Adipocyte (in vitro differentiated cells): ENCODE data around the gene DROSHA.
A peak's percentile ranks its signal among the peaks of the same experiment; 100 is the strongest.
"Not testable (repeated sequence)": the region's sequence is repeated elsewhere in the genome, so short reads cannot be mapped to it uniquely, and the experiment has no call there.

ENCODE experiments used
- DNase-seq: peaks from one replicate; pipeline ENCODE4 v3.0.0-alpha.2; 2015; ENCODE audit warnings: low read depth
- H3K27me3 ChIP-seq: replicated peaks from 2 replicates; pipeline ENCODE4 v1.7.0; 2013; ENCODE audit warnings: mild to moderate bottlenecking, low read length, moderate library complexity; ENCODE audit not compliant: control insufficient read depth, insufficient read depth
- H3K36me3 ChIP-seq: 2 replicates; pipeline ENCODE4 v1.7.0; 2013; ENCODE audit warnings: low read length, mild to moderate bottlenecking, moderate library complexity; ENCODE audit not compliant: control insufficient read depth, insufficient read depth, severe bottlenecking
- H3K4me1 ChIP-seq: 2 replicates; pipeline ENCODE4 v1.7.0; 2013; ENCODE audit warnings: mild to moderate bottlenecking, low read length, moderate library complexity; ENCODE audit not compliant: control insufficient read depth, insufficient read depth
- H3K4me3 ChIP-seq: 2 replicates; pipeline ENCODE4 v1.7.0; 2013; ENCODE audit warnings: mild to moderate bottlenecking, low read length, moderate library complexity
- H3K9ac ChIP-seq: 2 replicates; pipeline ENCODE4 v1.7.0; 2013; ENCODE audit warnings: mild to moderate bottlenecking, low read length, moderate library complexity
- H3K9me3 ChIP-seq: 2 replicates; pipeline ENCODE4 v1.7.0; 2013; ENCODE audit warnings: mild to moderate bottlenecking, low read length, moderate library complexity; ENCODE audit not compliant: control insufficient read depth

The DROSHA gene, protein sequence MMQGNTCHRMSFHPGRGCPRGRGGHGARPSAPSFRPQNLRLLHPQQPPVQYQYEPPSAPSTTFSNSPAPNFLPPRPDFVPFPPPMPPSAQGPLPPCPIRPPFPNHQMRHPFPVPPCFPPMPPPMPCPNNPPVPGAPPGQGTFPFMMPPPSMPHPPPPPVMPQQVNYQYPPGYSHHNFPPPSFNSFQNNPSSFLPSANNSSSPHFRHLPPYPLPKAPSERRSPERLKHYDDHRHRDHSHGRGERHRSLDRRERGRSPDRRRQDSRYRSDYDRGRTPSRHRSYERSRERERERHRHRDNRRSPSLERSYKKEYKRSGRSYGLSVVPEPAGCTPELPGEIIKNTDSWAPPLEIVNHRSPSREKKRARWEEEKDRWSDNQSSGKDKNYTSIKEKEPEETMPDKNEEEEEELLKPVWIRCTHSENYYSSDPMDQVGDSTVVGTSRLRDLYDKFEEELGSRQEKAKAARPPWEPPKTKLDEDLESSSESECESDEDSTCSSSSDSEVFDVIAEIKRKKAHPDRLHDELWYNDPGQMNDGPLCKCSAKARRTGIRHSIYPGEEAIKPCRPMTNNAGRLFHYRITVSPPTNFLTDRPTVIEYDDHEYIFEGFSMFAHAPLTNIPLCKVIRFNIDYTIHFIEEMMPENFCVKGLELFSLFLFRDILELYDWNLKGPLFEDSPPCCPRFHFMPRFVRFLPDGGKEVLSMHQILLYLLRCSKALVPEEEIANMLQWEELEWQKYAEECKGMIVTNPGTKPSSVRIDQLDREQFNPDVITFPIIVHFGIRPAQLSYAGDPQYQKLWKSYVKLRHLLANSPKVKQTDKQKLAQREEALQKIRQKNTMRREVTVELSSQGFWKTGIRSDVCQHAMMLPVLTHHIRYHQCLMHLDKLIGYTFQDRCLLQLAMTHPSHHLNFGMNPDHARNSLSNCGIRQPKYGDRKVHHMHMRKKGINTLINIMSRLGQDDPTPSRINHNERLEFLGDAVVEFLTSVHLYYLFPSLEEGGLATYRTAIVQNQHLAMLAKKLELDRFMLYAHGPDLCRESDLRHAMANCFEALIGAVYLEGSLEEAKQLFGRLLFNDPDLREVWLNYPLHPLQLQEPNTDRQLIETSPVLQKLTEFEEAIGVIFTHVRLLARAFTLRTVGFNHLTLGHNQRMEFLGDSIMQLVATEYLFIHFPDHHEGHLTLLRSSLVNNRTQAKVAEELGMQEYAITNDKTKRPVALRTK (N-terminal part only)

DNA sequence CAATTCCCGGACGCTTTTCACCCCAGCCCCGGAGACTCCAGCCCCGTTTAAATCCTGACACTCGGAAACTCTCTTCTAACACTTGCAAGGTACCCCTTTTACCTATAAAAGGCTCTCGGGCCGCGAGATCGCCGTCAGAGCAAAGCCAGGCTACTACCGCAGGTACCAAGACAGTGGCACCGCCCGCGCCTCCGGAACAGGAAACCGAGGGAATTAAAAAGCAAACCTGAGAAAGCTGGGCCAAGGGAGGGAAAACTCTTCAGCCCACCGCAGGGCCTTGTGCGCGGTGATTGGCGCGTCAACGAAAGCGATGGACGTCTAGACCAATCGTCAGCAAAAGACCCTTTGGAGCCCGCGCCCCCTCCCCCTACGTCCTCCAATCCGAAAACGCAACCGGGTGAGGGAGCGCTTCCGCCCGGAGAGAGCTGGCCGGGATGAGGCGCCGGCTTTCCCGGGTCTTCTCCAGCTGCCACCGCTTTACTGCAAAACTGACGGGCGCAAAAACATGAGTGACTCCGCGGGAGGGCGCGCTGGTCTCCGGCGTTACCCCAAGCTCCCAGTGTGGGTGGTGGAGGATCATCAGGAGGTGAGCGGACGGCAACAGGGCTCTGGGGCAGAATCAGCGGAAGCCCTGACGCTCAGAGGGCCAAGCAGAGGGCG lies at the start of gene DROSHA, which contains the start of gene C5orf22:
Gene DROSHA, minus strand, starts transcription at position 206 of the 660 bp plus-strand sequence. CDS start 3,034 bp downstream, outside the sequence.
Gene C5orf22, plus strand, starts transcription at position 414 of the 660 bp plus-strand sequence. Its CDS starts 92 bp downstream, at position 506.
- Histone ChIP-seq H3K4me1 (peaks cover 24% of the 10 kb centered on the region), H3K36me3 (peaks cover 53% of the 10 kb centered on the region), H3K27me3 (no peaks in the 10 kb centered on the region), H3K4me3 (peak within 1 kb of the TSS; percentile 94), H3K9ac (peak within 1 kb of the TSS; percentile 90), H3K9me3 (no peaks in the 10 kb centered on the region)
- DNase-seq: peak; percentile 99

DNA sequence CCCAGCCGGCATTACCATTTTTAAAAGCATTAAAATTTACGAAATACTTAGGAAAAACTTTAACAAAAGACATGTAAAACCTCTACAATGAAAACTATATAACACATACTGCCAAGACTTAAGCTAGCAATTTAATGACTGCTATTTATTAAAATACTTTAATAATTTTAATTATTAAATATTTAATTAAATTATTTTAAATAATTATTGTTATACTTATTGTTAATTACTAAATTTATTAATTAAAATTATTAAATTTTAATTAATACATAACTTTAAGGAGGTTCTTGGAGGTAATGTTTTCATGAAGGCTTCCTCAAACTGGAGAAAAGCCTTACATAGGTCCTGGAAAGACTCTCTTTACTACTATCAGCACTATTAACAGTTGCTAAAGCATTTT lies 47.7 kb upstream of the DROSHA start:
- Histone ChIP-seq H3K4me1 (no peaks in the 10 kb centered on the region), H3K36me3 (no peaks in the 10 kb centered on the region), H3K9ac (no peak overlapping the region), H3K27me3 (peaks cover 5% of the 10 kb centered on the region), H3K9me3 (no peaks in the 10 kb centered on the region), H3K4me3 (no peak overlapping the region)
- DNase-seq: no peak

DNA sequence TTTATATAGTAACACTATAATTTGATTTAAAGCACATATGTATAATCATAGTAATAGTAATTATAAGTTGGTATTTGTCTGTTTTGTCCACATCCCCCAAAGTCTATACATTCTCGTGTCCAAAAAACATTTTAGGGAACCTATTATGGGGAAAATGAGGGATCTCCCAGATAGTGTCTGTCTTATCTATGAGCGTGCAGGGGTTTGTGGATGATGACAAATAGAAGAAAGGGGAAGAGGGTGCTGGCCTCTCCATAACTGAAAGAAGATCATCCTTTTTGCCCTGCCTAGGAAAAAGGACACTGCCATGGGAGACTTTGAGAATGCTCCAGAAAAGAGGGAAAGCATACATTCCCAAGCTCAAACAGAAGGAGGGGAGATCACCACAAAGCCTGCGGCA lies 45.5 kb upstream of the DROSHA start:
- H3K9ac ChIP-seq: no peak overlapping the region
- H3K4me3 ChIP-seq: no peak overlapping the region
- H3K9me3 ChIP-seq: no peaks in the 10 kb centered on the region
- DNase-seq: no peak
- H3K27me3 ChIP-seq: peaks cover 5% of the 10 kb centered on the region
- H3K4me1 ChIP-seq: no peaks in the 10 kb centered on the region
- no peaks in the 10 kb centered on the region for H3K36me3 ChIP-seq

DNA sequence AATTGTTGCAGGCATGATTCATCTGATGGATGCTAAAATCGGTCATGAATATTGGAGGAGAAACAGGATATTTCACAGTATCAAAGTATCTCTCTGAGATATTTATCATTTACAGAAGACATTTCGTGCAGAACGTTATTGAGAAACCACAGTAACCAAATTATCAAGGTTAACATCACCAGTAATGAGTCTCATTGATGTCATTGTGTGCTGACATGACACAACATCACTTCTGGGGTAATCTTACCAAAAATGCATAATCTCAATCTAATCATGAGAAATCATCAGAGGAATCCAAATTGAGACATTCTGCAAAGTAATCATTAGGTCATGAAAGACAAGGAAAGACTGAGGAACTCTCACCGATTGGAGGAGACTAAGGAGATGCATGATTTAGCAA lies 42.9 kb upstream of the DROSHA start:
- Histone ChIP-seq H3K36me3 (no peaks in the 10 kb centered on the region), H3K4me1 (no peaks in the 10 kb centered on the region), H3K9me3 (no peaks in the 10 kb centered on the region), H3K4me3 (no peak overlapping the region), H3K9ac (no peak overlapping the region), H3K27me3 (no peaks in the 10 kb centered on the region)
- DNase-seq: no peak

DNA sequence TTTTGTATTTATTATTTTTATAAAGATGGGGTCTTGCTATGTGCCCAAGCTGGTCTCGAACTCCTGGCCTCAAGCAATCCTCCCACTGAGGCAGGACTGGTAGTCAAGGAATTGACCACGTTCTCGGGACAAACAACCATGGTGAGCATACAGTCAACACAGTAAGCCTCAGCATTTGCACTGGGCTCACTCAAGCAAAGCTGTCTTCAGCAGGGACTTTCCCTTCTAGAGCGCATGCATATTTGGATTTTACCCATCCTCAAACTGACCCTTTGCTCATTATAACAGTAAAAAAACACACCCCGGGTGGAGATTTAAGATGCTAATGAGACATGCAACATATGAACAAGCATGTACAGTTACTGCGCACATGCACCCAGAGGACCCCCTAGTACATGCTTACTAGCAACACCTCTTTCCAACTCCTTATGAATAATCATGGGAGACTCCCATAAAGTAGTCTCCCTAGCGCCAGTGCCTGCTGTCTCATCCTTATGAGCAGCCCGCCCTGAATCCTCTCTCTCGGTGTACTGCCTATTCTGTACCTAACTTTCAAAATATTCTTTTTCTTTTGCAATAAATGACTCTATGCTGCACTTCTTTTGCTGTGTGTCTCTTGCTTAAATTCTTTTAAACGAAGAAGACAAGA lies 41.7 kb upstream of the DROSHA start:
- Histone ChIP-seq H3K9ac (no peak overlapping the region), H3K4me3 (no peak overlapping the region), H3K36me3 (no peaks in the 10 kb centered on the region), H3K27me3 (no peaks in the 10 kb centered on the region), H3K4me1 (no peaks in the 10 kb centered on the region), H3K9me3 (no peaks in the 10 kb centered on the region)
- DNase-seq: no peak

DNA sequence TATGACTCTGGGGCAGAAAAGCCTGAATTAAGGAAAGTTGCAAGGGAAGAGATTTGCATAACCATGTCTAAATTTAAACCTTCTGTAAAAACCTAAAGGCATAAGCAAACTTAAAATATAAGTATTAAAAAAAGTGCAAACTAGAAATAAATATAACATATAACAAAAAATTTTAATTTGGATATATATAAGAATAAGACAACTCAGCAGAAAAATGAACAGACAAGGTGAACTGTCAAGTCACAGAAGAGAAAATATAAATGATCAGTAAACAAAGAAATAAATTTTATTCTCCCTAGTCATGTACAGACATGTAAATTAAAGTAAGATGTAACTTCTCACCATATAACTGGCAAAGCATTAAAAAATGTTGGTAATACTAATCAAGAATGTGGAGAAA lies 37.2 kb upstream of the DROSHA start:
- Histone ChIP-seq H3K9me3 (no peaks in the 10 kb centered on the region), H3K27me3 (no peaks in the 10 kb centered on the region), H3K4me1 (no peaks in the 10 kb centered on the region), H3K9ac (no peak overlapping the region), H3K4me3 (no peak overlapping the region), H3K36me3 (no peaks in the 10 kb centered on the region)
- no peak for DNase-seq

DNA sequence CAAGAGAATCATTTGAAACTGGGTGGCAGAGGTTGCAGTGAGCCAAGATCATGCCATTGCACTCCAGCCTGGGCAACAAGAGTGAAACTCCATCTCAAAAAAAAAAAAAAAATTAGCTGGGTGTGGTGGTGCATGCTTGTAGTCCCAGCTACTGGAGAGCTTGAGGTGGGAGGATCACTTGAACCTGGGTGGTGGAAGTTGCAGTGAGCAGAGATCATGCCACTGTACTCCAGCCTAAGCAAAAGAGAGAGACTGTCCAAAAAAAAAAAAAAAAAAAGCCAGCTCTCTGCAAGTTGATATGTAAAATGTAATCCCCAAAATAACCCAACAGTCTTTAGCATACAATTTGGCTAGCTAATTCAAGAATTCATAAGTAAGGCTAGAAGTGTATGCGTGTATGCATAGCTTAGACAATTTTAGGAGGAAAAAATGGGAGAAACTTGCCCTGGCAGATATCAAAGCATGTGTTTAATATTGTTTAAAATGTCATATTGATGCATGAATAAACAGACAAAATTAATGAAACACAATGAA lies 36.5 kb upstream of the DROSHA start:
- Histone ChIP-seq H3K27me3 (no peaks in the 10 kb centered on the region), H3K4me3 (no peak overlapping the region), H3K9ac (no peak overlapping the region), H3K4me1 (no peaks in the 10 kb centered on the region), H3K9me3 (no peaks in the 10 kb centered on the region), H3K36me3 (no peaks in the 10 kb centered on the region)
- DNase-seq: no peak

DNA sequence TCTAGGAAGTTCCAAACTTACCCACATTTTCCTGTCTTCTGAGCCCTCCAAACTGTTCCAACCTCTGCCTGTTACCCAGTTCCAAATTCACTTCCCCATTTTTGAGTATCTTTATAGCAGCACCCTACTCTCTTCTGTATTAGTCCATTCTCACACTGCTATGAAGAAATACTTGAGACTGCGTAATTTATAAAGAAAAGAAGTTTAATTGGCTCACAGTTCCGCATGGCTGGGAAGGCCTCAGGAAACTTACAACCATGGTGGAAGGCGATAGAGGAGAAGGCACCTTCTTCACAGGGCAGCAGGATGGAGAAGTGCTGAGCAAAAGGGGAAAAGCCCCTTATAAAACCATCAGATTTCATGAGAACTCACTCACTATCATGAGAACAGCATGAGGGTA lies 34.5 kb upstream of the DROSHA start:
- not testable (repeated sequence) for H3K27me3 ChIP-seq, DNase-seq, H3K4me3 ChIP-seq, H3K9me3 ChIP-seq, H3K36me3 ChIP-seq, H3K9ac ChIP-seq, H3K4me1 ChIP-seq

DNA sequence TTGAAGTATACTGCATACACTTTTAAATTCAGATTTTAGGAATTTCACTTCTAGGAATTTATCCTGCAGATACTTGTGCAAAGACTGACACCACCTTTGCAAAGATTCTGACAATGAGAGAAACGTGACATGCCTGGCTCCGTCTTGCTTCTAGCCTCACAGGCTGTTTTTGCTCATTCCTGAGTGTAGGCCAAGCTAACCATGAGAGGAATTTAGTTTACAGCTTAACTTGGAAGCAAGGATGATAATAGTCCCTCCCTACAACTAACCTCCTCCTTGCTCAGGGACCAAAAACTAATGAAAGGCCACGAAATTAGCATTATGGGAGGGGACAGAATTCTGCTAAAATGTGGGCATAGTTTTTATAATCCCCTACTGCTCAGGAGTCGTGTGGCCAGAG lies 31.3 kb upstream of the DROSHA start:
- Histone ChIP-seq H3K4me3 (no peak overlapping the region), H3K27me3 (no peaks in the 10 kb centered on the region), H3K36me3 (no peaks in the 10 kb centered on the region), H3K9ac (no peak overlapping the region), H3K9me3 (no peaks in the 10 kb centered on the region), H3K4me1 (no peaks in the 10 kb centered on the region)
- no peak for DNase-seq

DNA sequence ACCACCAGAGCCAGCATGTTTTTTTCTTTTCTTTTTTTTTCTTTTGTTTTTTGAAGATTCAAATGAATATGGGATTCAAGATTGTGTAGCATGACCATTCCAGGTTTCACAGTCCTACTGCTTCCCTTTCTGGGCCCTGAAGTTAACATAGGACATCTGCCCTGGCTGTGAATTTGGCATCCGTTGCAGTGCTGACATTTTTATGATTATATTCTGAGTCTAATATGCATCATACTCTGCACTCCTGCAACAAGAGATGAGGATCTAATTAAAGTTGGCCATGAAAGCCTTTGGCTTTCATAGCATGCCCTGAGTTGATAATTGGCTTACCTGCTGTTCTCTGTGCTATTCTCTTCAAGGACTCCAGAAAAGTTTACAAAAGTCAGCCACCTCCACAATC lies 30.1 kb upstream of the DROSHA start:
- Histone ChIP-seq H3K27me3 (no peaks in the 10 kb centered on the region), H3K9ac (no peak overlapping the region), H3K9me3 (no peaks in the 10 kb centered on the region), H3K4me3 (no peak overlapping the region), H3K36me3 (no peaks in the 10 kb centered on the region), H3K4me1 (no peaks in the 10 kb centered on the region)
- DNase-seq: no peak
